ENCODE results near the gene FAM200B.

- no peak for TF ChIP-seq CTCF (IDR thresholded peaks at IDR 0.05)
- TF ChIP-seq POLR2A (IDR thresholded peaks at IDR 0.05) = no peak
- no peak for TF ChIP-seq POLR2AphosphoS5 (IDR thresholded peaks at IDR 0.05)
Observed at GRCh38 chr4:15738877-15739276, 57.2 kb downstream of the FAM200B start.
